ENCODE data around the gene PPARG.

The PPARG gene

GRCh38 chr3:12415014-12415680 lies 126.3 kb downstream of the PPARG start:
- no peak for DNase-seq (ENCODE audit: low spot score)

GRCh38 chr3:12416731-12417130 lies 127.9 kb downstream of the PPARG start:
- DNase-seq (ENCODE audit: low spot score) = no peak

- no peak for DNase-seq (ENCODE audit: low spot score)
These were observed 131.5 kb downstream of the PPARG start for GRCh38 chr3:12420393-12420792.

- no peak for DNase-seq (ENCODE audit: low spot score)
These were observed 132.3 kb downstream of the PPARG start for GRCh38 chr3:12421132-12421531.

- no peak for DNase-seq (ENCODE audit: low spot score)
These were observed 134.3 kb downstream of the PPARG start for GRCh38 chr3:12423131-12423530.

GRCh38 chr3:12423918-12424630 lies 135.2 kb downstream of the PPARG start:
- DNase-seq (ENCODE audit: low spot score) = no peak

GRCh38 chr3:12424635-12425319 lies 135.9 kb downstream of the PPARG start:
- no peak for DNase-seq (ENCODE audit: low spot score)

- DNase-seq (ENCODE audit: low spot score) = no peak
These were observed 137.1 kb downstream of the PPARG start for GRCh38 chr3:12425850-12426579.

- DNase-seq (ENCODE audit: low spot score) = no peak
These were observed 138.7 kb downstream of the PPARG start for GRCh38 chr3:12427551-12427950.

GRCh38 chr3:12428126-12428525 lies 139.3 kb downstream of the PPARG start:
- no peak for DNase-seq (ENCODE audit: low spot score)

GRCh38 chr3:12430086-12430485 lies 141.2 kb downstream of the PPARG start:
- DNase-seq (ENCODE audit: low spot score) = no peak

- no peak for DNase-seq (ENCODE audit: low spot score)
These were observed 145.0 kb downstream of the PPARG start for GRCh38 chr3:12433823-12434222.

GRCh38 chr3:12436514-12437220 lies 147.8 kb downstream of the PPARG start:
- DNase-seq (ENCODE audit: low spot score) = no peak

- no peak for DNase-seq (ENCODE audit: low spot score)
These were observed 148.3 kb downstream of the PPARG start for GRCh38 chr3:12437221-12437605.

GRCh38 chr3:12437861-12438260 lies 149.0 kb downstream of the PPARG start:
- DNase-seq (ENCODE audit: low spot score) = no peak

GRCh38 chr3:12438318-12438717 lies 149.4 kb downstream of the PPARG start:
- no peak for DNase-seq (ENCODE audit: low spot score)

GRCh38 chr3:12439161-12439940 lies 150.5 kb downstream of the PPARG start:
- no peak for DNase-seq (ENCODE audit: low spot score)

- no peak for DNase-seq (ENCODE audit: low spot score)
These were observed 152.3 kb downstream of the PPARG start for GRCh38 chr3:12440927-12441714.

- no peak for DNase-seq (ENCODE audit: low spot score)
These were observed 154.0 kb downstream of the PPARG start for GRCh38 chr3:12442654-12443501.
